Aorta (tissue), 5 donors: ENCODE results near the gene NLRP5. TPM values are rescaled to one million over a fixed set of nuclear protein-coding genes. Genes with fewer than 3 reads are reported as not detected.
"Not testable (repeated sequence)": the region's sequence is repeated elsewhere in the genome, so short reads cannot be mapped to it uniquely, and the experiment has no call there.

Experiments used
- ATAC-seq: fragments of 200-7000 bp; cut with Tn5 transposase; one replicate; pipeline ENCODE4 v1.9.1; 2022; ENCODE audit warnings: moderate library complexity; ENCODE audit not compliant: low FRiP score
- DNase-seq, 2 donors: peaks; one replicate each; pipeline ENCODE4 v3.0.0-alpha.2; 2020
- H3K27ac ChIP-seq, 2 donors: one replicate each; pipeline ENCODE4 v1.5.1; 2013; ENCODE audit warnings: low read length in 2 of 2, mild to moderate bottlenecking in 2 of 2, moderate library complexity in 2 of 2, control low read depth in 1 of 2, inconsistent platforms in 1 of 2, low read depth in 1 of 2
- H3K27me3 ChIP-seq, 2 donors: one replicate each; pipeline ENCODE4 v1.6.1; 2013; ENCODE audit warnings: control low read depth in 1 of 2, low read length in 1 of 2, mild to moderate bottlenecking in 1 of 2, moderate library complexity in 1 of 2; ENCODE audit not compliant: insufficient read depth in 2 of 2, control insufficient read depth in 1 of 2
- H3K36me3 ChIP-seq, 2 donors: one replicate each; pipeline ENCODE4 v1.6.1; 2013; ENCODE audit warnings: control low read depth in 1 of 2, low read length in 1 of 2, mild to moderate bottlenecking in 1 of 2; ENCODE audit not compliant: insufficient read depth in 2 of 2, control insufficient read depth in 1 of 2
- H3K4me1 ChIP-seq, 2 donors: one replicate each; pipeline ENCODE4 v1.6.1; 2013; ENCODE audit warnings: low read length in 2 of 2, control low read depth in 1 of 2, mild to moderate bottlenecking in 1 of 2, moderate library complexity in 1 of 2; ENCODE audit not compliant: insufficient read depth in 2 of 2, control insufficient read depth in 1 of 2
- H3K4me3 ChIP-seq, 2 donors: one replicate each; pipeline ENCODE4 v1.5.1; 2013; ENCODE audit warnings: low read length in 2 of 2, control low read depth in 1 of 2, mild to moderate bottlenecking in 1 of 2
- H3K9me3 ChIP-seq: one replicate; pipeline ENCODE4 v1.6.1; 2013; ENCODE audit warnings: mild to moderate bottlenecking, low read length; ENCODE audit not compliant: control insufficient read depth
- WGBS, 2 donors: extraction: QIAGEN DNeasy Blood & Tissue Kit; methylation state at CpG; one replicate each; pipeline ENCODE4 v1.1.7; 2013; 5-methylcytosine and 5-hydroxymethylcytosine counted together
- intact Hi-C, 2 donors: fragments of 100-400 bp; cut with DNase I; formaldehyde crosslinking; loops; one replicate each; pipeline versions ENCODE4 v1.14.2 to v1.15.0; 2022
- polyA plus RNA-seq, 2 donors: library from polyadenylated mRNA; stranded (reverse); fragments of 200-250 nt; gene quantifications; one replicate each; pipeline ENCODE4 v1.2.3, GENCODE V29; 2013
- total RNA-seq, 2 donors: library from RNA; stranded (reverse); fragmentation: NEBNext Ultra II Directional; extraction: Animal tissue kit (Norgen Biotek cat#: 25700); gene quantifications; one replicate each; pipeline ENCODE4 v1.2.1, GENCODE V29; 2021
- donor health status: healthy with polysubstance abuse.
- donor health status: Bipolar disorder and iron deficiency.
- donor health status: DM: no; HTN: no; CAD: no.
- donor health status: DM: no; HTN: no; CAD: no.
- donor health status: DM: yes; HTN: yes; CAD: no.

The NLRP5 gene
- total and polyA plus RNA-seq, 4 donors = not detected

GRCh38 chr19:56105831-56106396 lies 119.3 kb downstream of the NLRP5 start:
- intact Hi-C loops = loop anchor here in 1 of 2 donors (5.0 to 10.0 kb wide), 2 partner anchors 36 to 209 kb away; partner anchors contain the start of genes ZNF444 and ZSCAN5A
- not testable (repeated sequence) for H3K9me3 ChIP-seq, H3K4me1 ChIP-seq

GRCh38 chr19:56106397-56106849 lies 119.8 kb downstream of the NLRP5 start:
- ATAC-seq (no peak), DNase-seq (no peak)
- intact Hi-C loops = loop anchor here in 1 of 2 donors (5.0 to 10.0 kb wide), 2 partner anchors 36 to 208 kb away; partner anchors contain the start of genes ZNF444 and ZSCAN5A
- no peaks in the 10 kb centered on the region for H3K4me1 ChIP-seq
- WGBS, 2 donors = 90 to 92% methylated on average over 27 of the region's 27 CpGs
- no peak overlapping the region for H3K27ac ChIP-seq
- no peak overlapping the region for H3K4me3 ChIP-seq
- H3K36me3 ChIP-seq = no peaks in the 10 kb centered on the region
- H3K27me3 ChIP-seq = no peaks in the 10 kb centered on the region
- no peaks in the 10 kb centered on the region for H3K9me3 ChIP-seq

More at GRCh38 chr19:56105831-56106396, 119.3 kb downstream of the NLRP5 start:
- not testable (repeated sequence) for DNase-seq, H3K36me3 ChIP-seq, H3K4me3 ChIP-seq, ATAC-seq, H3K27me3 ChIP-seq
- peak overlapping the region in 1 of 2 donors; percentile 28 for H3K27ac ChIP-seq
- 96% methylated on average over 61 of the region's 61 CpGs for WGBS, 2 donors

GRCh38 chr19:56106993-56107392 lies 120.4 kb downstream of the NLRP5 start:
- no peaks in the 10 kb centered on the region for H3K27me3 ChIP-seq
- no peak overlapping the region for H3K27ac ChIP-seq
- H3K4me3 ChIP-seq = no peak overlapping the region
- DNase-seq = no peak
- no peak for ATAC-seq
- 91 to 93% methylated on average over 11 of the region's 11 CpGs for WGBS, 2 donors
- H3K4me1 ChIP-seq = no peaks in the 10 kb centered on the region
- intact Hi-C loops = loop anchor here in 1 of 2 donors (5.0 to 10.0 kb wide), 2 partner anchors 35 to 208 kb away; partner anchors contain the start of genes ZNF444 and ZSCAN5A
- no peaks in the 10 kb centered on the region for H3K9me3 ChIP-seq
- H3K36me3 ChIP-seq = no peaks in the 10 kb centered on the region

GRCh38 chr19:56107626-56108351 lies 121.2 kb downstream of the NLRP5 start:
- Histone ChIP-seq H3K27ac (no peak overlapping the region), H3K36me3 (no peaks in the 10 kb centered on the region), H3K4me3 (no peak overlapping the region), H3K4me1 (no peaks in the 10 kb centered on the region), H3K27me3 (no peaks in the 10 kb centered on the region), H3K9me3 (no peaks in the 10 kb centered on the region)
- ATAC-seq (peak; percentile 33), DNase-seq (no peak)
- 46 to 49% methylated on average over 24 to 27 of the region's 27 CpGs for WGBS, 2 donors
- intact Hi-C loops = loop anchor here in 1 of 2 donors (5.0 to 10.0 kb wide), 2 partner anchors 35 to 207 kb away; partner anchors contain the start of genes ZNF444 and ZSCAN5A

GRCh38 chr19:56108447-56109195 lies 122.0 kb downstream of the NLRP5 start:
- DNase-seq (peak; percentile 67 to 86), ATAC-seq (no peak)
- intact Hi-C loops = loop anchor here in 1 of 2 donors (5.0 to 10.0 kb wide), 2 partner anchors 34 to 206 kb away; partner anchors contain the start of genes ZNF444 and ZSCAN5A
- Histone ChIP-seq H3K9me3 (no peaks in the 10 kb centered on the region), H3K27me3 (no peaks in the 10 kb centered on the region), H3K36me3 (no peaks in the 10 kb centered on the region), H3K4me1 (no peaks in the 10 kb centered on the region), H3K4me3 (no peak overlapping the region), H3K27ac (peak overlapping the region in 1 of 2 donors; percentile 2)
- 18 to 25% methylated on average over 24 of the region's 24 CpGs for WGBS, 2 donors

GRCh38 chr19:56109226-56109625 lies 122.7 kb downstream of the NLRP5 start:
- intact Hi-C loops = loop anchor here in 1 of 2 donors (5.0 to 10.0 kb wide), 2 partner anchors 33 to 206 kb away; partner anchors contain the start of genes ZNF444 and ZSCAN5A
- Histone ChIP-seq H3K36me3 (no peaks in the 10 kb centered on the region), H3K4me1 (no peaks in the 10 kb centered on the region), H3K9me3 (no peaks in the 10 kb centered on the region), H3K27me3 (no peaks in the 10 kb centered on the region), H3K27ac (no peak overlapping the region), H3K4me3 (no peak overlapping the region)
- ATAC-seq (no peak), DNase-seq (no peak)
- 37 to 38% methylated on average over 13 of the region's 13 CpGs for WGBS, 2 donors

GRCh38 chr19:56110515-56111448 lies 124.2 kb downstream of the NLRP5 start:
- Histone ChIP-seq H3K9me3 (no peaks in the 10 kb centered on the region), H3K27me3 (no peaks in the 10 kb centered on the region), H3K36me3 (no peaks in the 10 kb centered on the region), H3K4me1 (no peaks in the 10 kb centered on the region), H3K4me3 (no peak overlapping the region), H3K27ac (no peak overlapping the region)
- ATAC-seq (no peak), DNase-seq (no peak)
- intact Hi-C loops = no loop called here
- 69 to 70% methylated on average over 12 of the region's 12 CpGs for WGBS, 2 donors
